Pancreas (tissue), 10 donors: ENCODE results near the gene MYPN. TPM values are rescaled to one million over a fixed set of nuclear protein-coding genes. Genes with fewer than 3 reads are reported as not detected.

ENCODE experiments used
- ATAC-seq, 4 donors: fragments of 200-7000 bp; cut with Tn5 transposase; one replicate each; pipeline versions ENCODE4 v1.8.0 to v1.9.1; 2020; ENCODE audit warnings: mild to moderate bottlenecking in 4 of 4, moderate library complexity in 4 of 4
- DNase-seq, 6 donors: peaks; one replicate each; pipeline ENCODE4 v3.0.0-alpha.2; 2020
- FAIRE-seq: peaks from 2 replicates; lab custom pipeline; 2012; peaks lifted over from hg19 to GRCh38; lab: Jason Lieb, UNC
- H3K27ac ChIP-seq, 4 donors: fragments of 200-600 bp; sonication (generic); 1 replicate in 3 of 4; 2 replicates in 1 of 4; pipeline versions ENCODE4 v1.5.0 to v1.8.0; 2020
- H3K27me3 ChIP-seq, 4 donors: fragments of 200-600 bp; one replicate each; pipeline ENCODE4 v1.8.0; 2021
- H3K36me3 ChIP-seq, 3 donors: fragments of 200-600 bp; sonication (generic) in 1 of 3; one replicate each; pipeline versions ENCODE4 v1.5.0 to v1.8.0; 2020 to 2021
- H3K4me1 ChIP-seq, 3 donors: fragments of 200-600 bp; one replicate each; pipeline ENCODE4 v1.8.0; 2021
- H3K4me3 ChIP-seq, 4 donors: fragments of 200-600 bp; sonication (generic) in 2 of 4; one replicate each; pipeline versions ENCODE4 v1.5.0 to v1.8.0; 2020 to 2021
- H3K9me3 ChIP-seq, 4 donors: fragments of 200-600 bp; one replicate each; pipeline ENCODE4 v1.8.0; 2021
- CTCF ChIP-seq, 4 donors: fragments of 200-600 bp; sonication (generic) in 3 of 4; IDR thresholded peaks; one replicate each; pipeline versions ENCODE4 v1.5.0 to v1.8.0; 2021; ENCODE audit warnings: antibody characterized with exemption in 4 of 4
- WGBS, 2 donors: extraction: QIAGEN DNeasy Blood & Tissue Kit; methylation state at CpG; one replicate each; pipeline ENCODE4 v1.1.7; 2013; 5-methylcytosine and 5-hydroxymethylcytosine counted together
- intact Hi-C, 3 donors: fragments of 100-400 bp; cut with DNase I; formaldehyde crosslinking; loops; one replicate each; pipeline versions ENCODE4 v1.11.1 to v1.14.2; 2022
- polyA plus RNA-seq, 2 donors: library from polyadenylated mRNA; stranded (reverse); fragments of 200-250 nt; gene quantifications; one replicate each; pipeline ENCODE4 v1.2.3, GENCODE V29; 2013
- total RNA-seq, 6 donors: library from RNA; stranded (reverse); fragmentation: NEBNext Ultra II Directional in 4 of 6; extraction: Animal tissue kit (Norgen Biotek cat#: 25700) in 4 of 6; gene quantifications; one replicate each; pipeline versions ENCODE4 v1.2.1 to v1.2.4, GENCODE V29; 2021 to 2023
- donor health status: healthy with polysubstance abuse.
- donor health status: DM: no; HTN: no; CAD: no; lungs with moderate emphysema.
- donor health status: DM: no; HTN: no; CAD: no.
- donor health status: control.
- donor health status: control.
- donor health status: Bipolar disorder and iron deficiency.
- donor health status: DM: yes; HTN: yes; CAD: no.
- donor health status: DM: no; HTN: no; CAD: no.
- donor health status: DM: no; HTN: no; CAD: no.
- donor health status: DM: yes; HTN: yes; CAD: no.

Gene MYPN
- total and polyA plus RNA-seq, 8 donors: 0.16 to 0.83 (median 0.37) TPM

- FAIRE-seq (no peak), DNase-seq (no peak), ATAC-seq (no peak)
- Histone ChIP-seq H3K4me3 (peak within 1 kb of the TSS; percentile 46 to 66 (median 50)), H3K27me3 (no peaks in the 10 kb centered on the region), H3K27ac (peak within 1 kb of the TSS; percentile 43 to 74 (median 58)), H3K4me1 (peaks cover 0 to 3% (median 0%) of the 10 kb centered on the region in 3 donors), H3K36me3 (no peaks in the 10 kb centered on the region), H3K9me3 (no peaks in the 10 kb centered on the region)
- TF ChIP-seq CTCF (IDR thresholded peaks at IDR 0.05): no peak
- intact Hi-C loops: loop anchor here in 1 of 3 donors (10.0 kb wide), 1 partner anchor 63 kb away; no protein-coding TSS in a partner anchor
- 46 to 52% methylated on average over 13 of the region's 13 CpGs for WGBS, 2 donors
Observed at GRCh38 chr10:68231817-68232251, 122.5 kb downstream of the MYPN start, which contains the start of gene ATOH7. Gene ATOH7, minus strand, starts transcription at chr10:68232113. Its CDS starts 436 bp downstream, at chr10:68231677.

GRCh38 chr10:68233046-68233445, 123.8 kb downstream of the MYPN start:
- Histone ChIP-seq H3K4me3 (no peak overlapping the region), H3K27ac (no peak overlapping the region), H3K27me3 (no peaks in the 10 kb centered on the region), H3K36me3 (no peaks in the 10 kb centered on the region), H3K9me3 (no peaks in the 10 kb centered on the region), H3K4me1 (peaks cover 0 to 3% (median 0%) of the 10 kb centered on the region in 3 donors)
- no peak for ATAC-seq
- FAIRE-seq: no peak
- intact Hi-C loops: loop anchor here in 1 of 3 donors (10.0 kb wide), 1 partner anchor 62 kb away; no protein-coding TSS in a partner anchor
- no peak for TF ChIP-seq CTCF (IDR thresholded peaks at IDR 0.05)
- DNase-seq: no peak
- WGBS, 2 donors: 78 to 87% methylated on average over 3 of the region's 3 CpGs

DNA sequence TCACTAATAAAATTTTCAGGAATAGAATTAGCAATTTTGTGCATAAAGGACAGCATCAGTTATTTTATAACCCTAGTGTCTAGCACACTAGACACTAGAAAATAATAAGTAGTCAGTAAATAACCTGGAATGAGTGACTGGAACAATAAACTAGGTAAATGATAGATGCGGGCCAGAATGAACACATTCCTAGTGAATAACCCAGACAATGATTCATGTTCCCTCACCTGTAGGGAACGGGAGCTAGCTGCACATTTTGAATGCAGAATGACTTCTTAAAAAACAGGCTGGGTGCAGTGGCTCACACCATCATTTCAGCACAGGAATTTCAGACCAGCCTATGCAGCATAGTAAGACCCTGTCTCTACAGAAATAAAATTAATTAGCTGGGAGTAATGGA, 125.8 kb downstream of the MYPN start:
- Histone ChIP-seq H3K9me3 (no peaks in the 10 kb centered on the region), H3K4me3 (no peak overlapping the region), H3K4me1 (peaks cover 0 to 3% (median 0%) of the 10 kb centered on the region in 3 donors), H3K36me3 (no peaks in the 10 kb centered on the region), H3K27ac (no peak overlapping the region), H3K27me3 (no peaks in the 10 kb centered on the region)
- WGBS, 2 donors: 65 to 88% methylated on average over 2 of the region's 2 CpGs
- no peak for TF ChIP-seq CTCF (IDR thresholded peaks at IDR 0.05)
- intact Hi-C loops: loop anchor here in 1 of 3 donors (10.0 kb wide), 1 partner anchor 60 kb away; no protein-coding TSS in a partner anchor
- ATAC-seq (no peak), DNase-seq (no peak), FAIRE-seq (no peak)

GRCh38 chr10:68235581-68235980, 126.3 kb downstream of the MYPN start:
- FAIRE-seq: no peak
- DNase-seq: no peak
- intact Hi-C loops: loop anchor here in 1 of 3 donors (10.0 kb wide), 1 partner anchor 59 kb away; no protein-coding TSS in a partner anchor
- Histone ChIP-seq H3K27me3 (no peaks in the 10 kb centered on the region), H3K4me1 (peaks cover 0 to 3% (median 0%) of the 10 kb centered on the region in 3 donors), H3K4me3 (no peak overlapping the region), H3K27ac (no peak overlapping the region), H3K36me3 (no peaks in the 10 kb centered on the region), H3K9me3 (no peaks in the 10 kb centered on the region)
- ATAC-seq: no peak
- TF ChIP-seq CTCF (IDR thresholded peaks at IDR 0.05): no peak

DNA sequence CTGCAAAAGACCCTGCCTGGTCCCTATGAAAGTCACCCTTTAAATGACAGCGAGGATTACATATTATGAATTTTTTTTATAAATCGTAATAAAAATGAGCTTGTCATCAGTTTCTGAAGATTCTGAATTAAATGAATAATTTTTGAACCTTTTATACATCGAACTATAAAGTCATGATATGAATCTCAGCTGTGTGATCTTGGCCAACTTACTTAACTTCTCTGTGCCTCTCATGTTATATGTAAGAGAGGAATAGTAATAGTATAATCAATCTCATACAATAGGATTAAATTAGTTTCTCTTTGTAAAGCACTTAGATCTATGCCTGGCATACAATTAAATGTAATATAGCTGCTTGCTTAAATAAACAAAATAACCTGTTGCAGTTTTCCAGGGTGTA, 127.9 kb downstream of the MYPN start:
- no peak for TF ChIP-seq CTCF (IDR thresholded peaks at IDR 0.05)
- intact Hi-C loops: loop anchor here in 1 of 3 donors (10.0 kb wide), 1 partner anchor 58 kb away; no protein-coding TSS in a partner anchor
- H3K27ac ChIP-seq: no peak overlapping the region
- ATAC-seq: no peak
- H3K9me3 ChIP-seq: no peaks in the 10 kb centered on the region
- FAIRE-seq: no peak
- DNase-seq: no peak
- no peak overlapping the region for H3K4me3 ChIP-seq
- no peaks in the 10 kb centered on the region for H3K4me1 ChIP-seq
- WGBS, 2 donors: 80 to 90% methylated on average over 3 of the region's 3 CpGs
- H3K27me3 ChIP-seq: no peaks in the 10 kb centered on the region
- no peaks in the 10 kb centered on the region for H3K36me3 ChIP-seq
